ENCODE measurements around the gene ZNF668.
A peak's percentile ranks its signal among the peaks of the same experiment; 100 is the strongest.

ZNF668 gene

DNA sequence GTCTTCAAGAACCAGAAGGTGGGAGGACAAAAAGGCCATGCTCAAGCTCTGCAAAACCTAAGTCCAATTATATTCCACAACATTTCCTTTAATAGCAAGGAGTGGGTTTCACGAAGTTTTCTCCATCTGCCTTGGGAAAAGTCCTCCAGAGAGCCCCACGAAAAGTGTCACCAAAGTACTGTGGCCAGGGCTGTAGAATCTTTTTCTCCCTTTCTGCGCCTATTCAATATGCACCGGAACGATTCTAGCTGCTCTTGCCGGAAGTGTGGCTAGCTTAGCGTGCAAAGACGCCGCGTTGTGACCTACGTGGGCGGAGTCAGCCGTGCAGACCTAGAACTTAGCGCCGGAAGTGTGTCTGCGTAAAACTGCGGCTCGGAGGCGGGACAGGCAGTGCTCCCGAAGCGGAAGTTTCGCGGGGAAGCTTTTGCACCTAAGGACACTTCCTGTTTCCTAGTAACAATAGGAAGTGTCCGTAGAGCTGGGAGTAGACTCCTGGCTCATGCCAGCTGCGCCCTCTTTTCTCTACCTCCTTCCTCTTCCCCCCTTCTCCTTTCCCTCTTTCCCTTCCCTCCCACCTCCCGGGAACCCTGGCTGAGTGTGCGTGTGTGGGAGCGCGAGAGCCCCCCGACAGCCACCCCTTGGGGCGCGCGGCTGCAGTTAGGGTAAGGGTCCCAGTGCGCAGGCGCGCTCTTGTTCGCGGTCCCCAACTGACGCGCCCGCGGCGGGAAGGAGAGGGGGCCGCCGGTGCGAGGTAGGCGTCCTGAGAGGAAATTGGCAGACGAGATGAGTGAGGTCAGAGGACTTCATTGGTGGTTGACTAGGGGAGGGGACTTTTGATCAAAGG lies at the start of gene ZNF668, which contains the start of gene ZNF646:
Gene ZNF668 (minus strand): TSS at position 271 of the 844 bp plus-strand sequence. CDS start 9,781 bp downstream, outside the sequence.
Gene ZNF646 (plus strand): TSS at position 453 of the 844 bp plus-strand sequence. CDS start 1,903 bp downstream, outside the sequence.
- in situ Hi-C loops (cut with MboI; ENCODE audit: low sequenced_read_pairs, unreplicated experiment) = no loop called here
- peak; percentile 95 for DNase-seq (ENCODE audit: low spot score)
- TF ChIP-seq, protein P1, sequence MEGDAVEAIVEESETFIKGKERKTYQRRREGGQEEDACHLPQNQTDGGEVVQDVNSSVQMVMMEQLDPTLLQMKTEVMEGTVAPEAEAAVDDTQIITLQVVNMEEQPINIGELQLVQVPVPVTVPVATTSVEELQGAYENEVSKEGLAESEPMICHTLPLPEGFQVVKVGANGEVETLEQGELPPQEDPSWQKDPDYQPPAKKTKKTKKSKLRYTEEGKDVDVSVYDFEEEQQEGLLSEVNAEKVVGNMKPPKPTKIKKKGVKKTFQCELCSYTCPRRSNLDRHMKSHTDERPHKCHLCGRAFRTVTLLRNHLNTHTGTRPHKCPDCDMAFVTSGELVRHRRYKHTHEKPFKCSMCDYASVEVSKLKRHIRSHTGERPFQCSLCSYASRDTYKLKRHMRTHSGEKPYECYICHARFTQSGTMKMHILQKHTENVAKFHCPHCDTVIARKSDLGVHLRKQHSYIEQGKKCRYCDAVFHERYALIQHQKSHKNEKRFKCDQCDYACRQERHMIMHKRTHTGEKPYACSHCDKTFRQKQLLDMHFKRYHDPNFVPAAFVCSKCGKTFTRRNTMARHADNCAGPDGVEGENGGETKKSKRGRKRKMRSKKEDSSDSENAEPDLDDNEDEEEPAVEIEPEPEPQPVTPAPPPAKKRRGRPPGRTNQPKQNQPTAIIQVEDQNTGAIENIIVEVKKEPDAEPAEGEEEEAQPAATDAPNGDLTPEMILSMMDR (IDR thresholded peaks at IDR 0.05; ENCODE audit: borderline replicate concordance, control extremely low read depth, extremely low read depth, insufficient read depth, missing control alignments) = no peak

DNA sequence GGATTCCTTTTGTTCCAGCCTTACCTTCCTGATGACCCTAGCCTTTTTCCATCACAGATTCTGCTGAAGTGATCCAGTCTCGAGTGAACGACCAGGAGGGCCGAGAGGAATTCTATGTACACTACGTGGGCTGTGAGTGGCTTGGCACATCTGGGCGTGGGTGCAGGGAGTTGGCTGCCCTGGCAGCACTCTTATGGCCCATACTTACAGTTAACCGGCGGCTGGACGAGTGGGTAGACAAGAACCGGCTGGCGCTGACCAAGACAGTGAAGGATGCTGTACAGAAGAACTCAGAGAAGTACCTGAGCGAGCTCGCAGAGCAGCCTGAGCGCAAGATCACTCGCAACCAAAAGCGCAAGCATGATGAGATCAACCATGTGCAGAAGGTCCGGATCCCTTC lies 46.1 kb upstream of the ZNF668 start:
- DNase-seq (ENCODE audit: low spot score) = no peak
- TF ChIP-seq, protein P1 (IDR thresholded peaks at IDR 0.05; ENCODE audit: borderline replicate concordance, control extremely low read depth, extremely low read depth, insufficient read depth, missing control alignments) = no peak
- in situ Hi-C loops (cut with MboI; ENCODE audit: low sequenced_read_pairs, unreplicated experiment) = no loop called here

DNA sequence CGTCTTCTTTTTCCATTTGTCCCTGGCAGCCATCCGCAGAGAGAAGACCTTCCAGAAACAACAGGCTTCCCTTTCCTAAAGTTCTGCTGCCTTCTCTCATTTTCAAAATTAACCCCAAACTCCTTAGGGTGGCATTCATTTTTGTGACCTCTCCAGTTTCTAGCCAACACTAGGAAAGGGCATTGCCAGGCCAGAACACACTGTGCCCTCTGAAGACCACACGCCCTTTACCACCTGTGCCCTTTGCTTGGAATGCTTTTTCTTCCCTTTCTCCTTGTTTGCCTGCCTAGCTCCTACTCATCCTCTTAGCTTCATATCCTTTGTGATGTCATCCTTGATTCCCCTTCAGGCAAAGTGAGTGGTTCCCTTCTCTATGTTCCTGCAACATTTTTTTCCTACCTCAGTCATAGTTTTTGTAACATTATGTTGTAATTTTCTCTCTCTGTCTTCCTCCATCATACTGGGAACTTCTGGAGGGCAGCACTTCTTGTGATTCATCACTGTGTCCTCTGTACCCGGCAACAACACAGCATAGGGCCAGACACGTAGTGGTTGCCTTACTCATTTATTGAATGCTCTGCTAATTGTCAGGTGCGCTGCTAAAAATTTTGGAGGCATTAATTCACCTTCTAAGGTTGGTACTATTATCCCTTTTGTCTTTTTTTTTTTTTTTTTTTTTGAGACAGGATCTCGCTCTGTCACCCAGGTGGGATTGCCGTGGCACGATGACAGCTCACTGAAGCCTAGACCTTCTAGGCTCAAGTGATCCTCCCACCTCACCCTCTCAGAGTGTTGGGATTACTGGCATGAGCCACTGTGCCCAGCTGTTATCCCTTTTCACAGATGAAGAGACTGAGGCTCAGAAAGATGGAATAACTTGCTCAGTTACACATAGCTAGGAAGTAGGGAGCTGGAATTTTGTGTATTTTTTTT lies 44.4 kb upstream of the ZNF668 start:
- no peak for DNase-seq (ENCODE audit: low spot score)
- TF ChIP-seq, protein P1 (IDR thresholded peaks at IDR 0.05; ENCODE audit: borderline replicate concordance, control extremely low read depth, extremely low read depth, insufficient read depth, missing control alignments) = no peak
- in situ Hi-C loops (cut with MboI; ENCODE audit: low sequenced_read_pairs, unreplicated experiment) = no loop called here

DNA sequence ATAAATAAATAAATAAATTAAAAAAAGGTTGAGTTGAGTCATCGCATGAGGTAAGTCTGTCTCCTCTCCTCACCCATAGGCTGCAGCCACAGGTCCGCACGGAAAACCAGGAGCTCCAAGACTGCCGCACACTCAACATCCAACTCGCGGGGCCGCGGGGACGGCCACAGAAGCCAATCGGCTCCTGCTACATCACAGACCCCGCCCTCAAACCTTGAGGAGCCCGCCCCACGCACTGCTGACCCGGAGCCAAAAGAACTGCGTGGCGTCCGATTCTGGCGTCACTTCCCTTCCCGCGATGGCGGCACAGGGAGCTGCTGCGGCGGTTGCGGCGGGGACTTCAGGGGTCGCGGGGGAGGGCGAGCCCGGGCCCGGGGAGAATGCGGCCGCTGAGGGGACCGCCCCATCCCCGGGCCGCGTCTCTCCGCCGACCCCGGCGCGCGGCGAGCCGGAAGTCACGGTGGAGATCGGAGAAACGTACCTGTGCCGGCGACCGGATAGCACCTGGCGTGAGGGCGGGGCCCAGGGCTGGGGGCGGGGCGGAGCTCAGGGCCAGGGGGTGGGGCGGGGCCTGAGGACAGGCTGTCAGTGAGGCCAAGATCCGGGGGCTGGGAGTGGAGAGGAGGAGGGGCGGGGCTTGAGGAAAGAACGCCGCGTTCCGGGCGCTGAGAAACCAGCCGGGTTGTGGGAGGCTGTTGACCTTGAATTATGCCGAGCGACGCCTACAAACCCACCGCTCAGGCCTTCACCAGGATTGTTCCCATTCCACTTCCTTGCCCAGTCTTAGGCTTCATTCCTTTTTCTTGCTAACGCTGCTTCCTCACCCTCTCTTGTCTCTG lies 43.6 kb upstream of the ZNF668 start, which contains the start of gene KAT8:
Gene KAT8 (plus strand): TSS at position 281 of the 839 bp plus-strand sequence. CDS start 18 bp downstream, at position 299.
- DNase-seq (ENCODE audit: low spot score) = peak; percentile 99
- TF ChIP-seq, protein P1 (IDR thresholded peaks at IDR 0.05; ENCODE audit: borderline replicate concordance, control extremely low read depth, extremely low read depth, insufficient read depth, missing control alignments) = no peak
- in situ Hi-C loops (cut with MboI; ENCODE audit: low sequenced_read_pairs, unreplicated experiment) = no loop called here

DNA sequence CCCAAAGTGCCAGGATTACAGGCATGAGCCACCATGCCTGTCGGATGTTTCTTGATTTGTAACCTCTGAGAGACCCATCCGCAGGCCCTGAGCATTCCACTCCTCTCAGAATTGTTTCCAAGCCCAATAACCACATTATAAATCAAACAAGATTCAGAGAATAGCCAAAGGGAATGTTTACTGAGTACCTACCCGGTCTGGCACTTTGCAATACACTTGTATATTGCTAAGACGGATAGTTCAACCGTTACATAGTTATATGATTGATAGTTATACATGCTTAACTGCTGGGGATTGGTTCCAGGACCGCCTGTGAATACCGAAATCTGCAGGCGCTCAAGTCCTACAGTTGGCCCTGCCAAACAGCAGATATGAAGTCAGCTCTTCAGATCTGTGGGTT lies 40.4 kb upstream of the ZNF668 start:
- DNase-seq (ENCODE audit: low spot score) = no peak
- in situ Hi-C loops (cut with MboI; ENCODE audit: low sequenced_read_pairs, unreplicated experiment) = no loop called here
- TF ChIP-seq, protein P1 (IDR thresholded peaks at IDR 0.05; ENCODE audit: borderline replicate concordance, control extremely low read depth, extremely low read depth, insufficient read depth, missing control alignments) = no peak
